Caco-2 (cell line): ENCODE data around the gene MAN1A1. TPM values are rescaled to one million over a fixed set of nuclear protein-coding genes. Genes with fewer than 3 reads are reported as not detected.

Experiments
- Bru-seq: library from RNA; stranded (reverse); fragments of 400-500 nt; gene quantifications from one replicate; lab custom pipeline; 2021; lab: Mats Ljungman, UMichigan
- BruChase-seq, 2 experiments: library from RNA; stranded (reverse); fragments of 400-500 nt; gene quantifications; one replicate each; lab custom pipeline; 2021; lab: Mats Ljungman, UMichigan
- BruUV-seq: library from RNA; stranded (reverse); fragments of 400-500 nt; replicated peaks from 2 replicates; lab custom pipeline; 2021; lab: Mats Ljungman, UMichigan
- CTCF ChIA-PET: fragments of 300-600 bp; sonication (Branson Sonifier 250); formaldehyde crosslinking; loops from one replicate; lab custom pipeline; 2022; ENCODE audit warnings: antibody characterized with exemption; lab: Charles Lee
- POLR2A ChIA-PET: fragments of 300-600 bp; sonication (Branson Sonifier 250); formaldehyde crosslinking; loops from one replicate; lab custom pipeline; 2022; ENCODE audit warnings: antibody characterized with exemption; lab: Charles Lee
- DNase-seq, 2 experiments: peaks; one replicate each; pipeline versions ENCODE4 v3.0.0 to v3.0.0-alpha.2; 2020 to 2022
- H3K27me3 ChIP-seq: replicated peaks from 2 replicates; pipeline ENCODE4 v1.6.0; 2011; ENCODE audit warnings: low read length; ENCODE audit not compliant: control insufficient read depth, insufficient read depth
- H3K36me3 ChIP-seq: 2 replicates; pipeline ENCODE4 v1.5.1; 2011; ENCODE audit warnings: low read length; ENCODE audit not compliant: control insufficient read depth, insufficient read depth
- H3K4me1 ChIP-seq: fragments of 250-450 bp; sonication (Bioruptor Pico); 2 replicates; pipeline ENCODE4 v1.5.1; 2020; ENCODE audit warnings: mild to moderate bottlenecking
- H3K4me3 ChIP-seq: 2 replicates; pipeline ENCODE4 v1.5.1; 2011; ENCODE audit warnings: low read depth, mild to moderate bottlenecking, control low read depth, low read length
- H3K9me3 ChIP-seq: fragments of 250-450 bp; sonication (Bioruptor Pico); 2 replicates; pipeline ENCODE4 v1.5.1; 2020; ENCODE audit warnings: mild to moderate bottlenecking, moderate library complexity
- H3K27ac Mint-ChIP-seq: one replicate; pipeline ENCODE4 v1.8.0; 2022; ENCODE audit warnings: mixed read lengths; ENCODE audit not compliant: unreplicated experiment
- H3K27me3 Mint-ChIP-seq: one replicate; pipeline ENCODE4 v1.8.0; 2022; ENCODE audit warnings: mixed read lengths; ENCODE audit not compliant: insufficient read depth, unreplicated experiment
- H3K36me3 Mint-ChIP-seq: one replicate; pipeline ENCODE4 v1.8.0; 2022; ENCODE audit warnings: mild to moderate bottlenecking, mixed read lengths; ENCODE audit not compliant: insufficient read depth, unreplicated experiment
- H3K4me1 Mint-ChIP-seq: one replicate; pipeline ENCODE4 v1.8.0; 2022; ENCODE audit warnings: low read depth, mixed read lengths; ENCODE audit not compliant: unreplicated experiment
- H3K4me3 Mint-ChIP-seq: one replicate; pipeline ENCODE4 v1.8.0; 2022; ENCODE audit warnings: mild to moderate bottlenecking, moderate library complexity, mixed read lengths; ENCODE audit not compliant: unreplicated experiment
- H3K9me3 Mint-ChIP-seq: one replicate; pipeline ENCODE4 v1.8.0; 2022; ENCODE audit warnings: mixed read lengths; ENCODE audit not compliant: unreplicated experiment
- CTCF ChIP-seq, 2 experiments: fragments of 200-600 bp in 1 of 2; IDR thresholded peaks; 1 replicate in 1 of 2; 2 replicates in 1 of 2; pipeline versions ENCODE4 v1.5.1 to v1.8.0; 2011 to 2022; ENCODE audit warnings: antibody characterized with exemption in 1 of 2, control low read depth in 1 of 2, inconsistent platforms in 1 of 2, low read depth in 1 of 2, low read length in 1 of 2, mild to moderate bottlenecking in 1 of 2, moderate library complexity in 1 of 2; ENCODE audit not compliant: insufficient read depth in 1 of 2, severe bottlenecking in 1 of 2, unreplicated experiment in 1 of 2
- intact Hi-C: fragments of 100-400 bp; cut with micrococcal nuclease; formaldehyde crosslinking; loops from one replicate; pipeline ENCODE4 v1.10.0; 2022; ENCODE audit not compliant: unreplicated experiment
- long read RNA-seq: library from polyadenylated mRNA; stranded (forward); transcript quantifications from one replicate; pipeline ENCODE4 v2.0.0, GENCODE V29; 2022
- total RNA-seq: library from RNA; stranded (reverse); gene quantifications from 2 replicates; pipeline ENCODE4 v1.2.3, GENCODE V29; 2022

MAN1A1 gene
- total RNA-seq (28.7 and 28.9 TPM in 2 replicates), Bru-seq, nascent RNA (percentile 88 among the genes with signal in this experiment), BruChase-seq, experiment 1, labeled RNA remaining after a 2-hour chase (percentile 77 among the genes with signal in this experiment), BruChase-seq, experiment 2, labeled RNA remaining after a 6-hour chase (percentile 79 among the genes with signal in this experiment)
- long read RNA-seq, full-length matches to known transcripts, result 22 of 44 reads
- long read RNA-seq, partial matches to known transcripts, result 15 of 44 reads
- long read RNA-seq, other reads (novel, unspliced or antisense), result 7 of 44 reads

- Histone ChIP-seq H3K9me3 (no peaks in the 10 kb centered on the region), H3K4me1 (peaks cover 12% of the 10 kb centered on the region), H3K36me3 (no peaks in the 10 kb centered on the region; the same call in 1 of the 2 replicates), H3K4me3 (peak within 1 kb of the TSS; percentile 81), H3K27me3 (no peaks in the 10 kb centered on the region)
- H3K36me3 Mint-ChIP-seq, result peaks cover 9% of the 10 kb centered on the region
- peak within 1 kb of the TSS; percentile 81 for H3K4me3 Mint-ChIP-seq
- peaks cover 8% of the 10 kb centered on the region for H3K27me3 Mint-ChIP-seq
- BruUV-seq, result no TSS peak
- no peak for TF ChIP-seq CTCF (IDR thresholded peaks at IDR 0.05; ENCODE audit: insufficient read depth in 1 of 2, low read depth in 1 of 2, low read length in 1 of 2, severe bottlenecking in 1 of 2, unreplicated experiment in 1 of 2)
- H3K9me3 Mint-ChIP-seq, result no peaks in the 10 kb centered on the region
- peak within 1 kb of the TSS; percentile 80 for H3K27ac Mint-ChIP-seq
- ChIA-PET CTCF (no interaction called here), POLR2A (no interaction called here)
- intact Hi-C loops, result loop anchor here (1.0 to 10.0 kb wide), 10 partner anchors 33 to 385 kb away; no protein-coding TSS in a partner anchor
- peaks cover 6% of the 10 kb centered on the region for H3K4me1 Mint-ChIP-seq
- peak; percentile 81 to 91 for DNase-seq
Observed at GRCh38 chr6:119349361-119350201, at the start of gene MAN1A1. MAN1A1 (minus strand) TSS chr6:119349761; CDS start chr6:119349065, 696 bp downstream.

GRCh38 chr6:119395192-119395591, 45.6 kb upstream of the MAN1A1 start:
- no peak overlapping the region for H3K4me3 Mint-ChIP-seq
- no peaks in the 10 kb centered on the region for H3K36me3 Mint-ChIP-seq
- BruUV-seq, result no TSS peak
- no peaks in the 10 kb centered on the region for H3K36me3 ChIP-seq
- H3K27ac Mint-ChIP-seq, result no peak overlapping the region
- H3K4me1 ChIP-seq, result no peaks in the 10 kb centered on the region
- H3K9me3 Mint-ChIP-seq, result peaks cover 10% of the 10 kb centered on the region
- no peak for TF ChIP-seq CTCF (IDR thresholded peaks at IDR 0.05; ENCODE audit: insufficient read depth in 1 of 2, low read depth in 1 of 2, low read length in 1 of 2, severe bottlenecking in 1 of 2, unreplicated experiment in 1 of 2)
- no peak overlapping the region for H3K4me3 ChIP-seq
- no peaks in the 10 kb centered on the region for H3K9me3 ChIP-seq
- no peaks in the 10 kb centered on the region for H3K4me1 Mint-ChIP-seq
- no peaks in the 10 kb centered on the region for H3K27me3 Mint-ChIP-seq
- H3K27me3 ChIP-seq, result no peaks in the 10 kb centered on the region
- ChIA-PET CTCF (no interaction called here), POLR2A (no interaction called here)
- intact Hi-C loops, result no loop called here
- DNase-seq, result no peak

GRCh38 chr6:119390247-119390793, 40.8 kb upstream of the MAN1A1 start:
- TF ChIP-seq CTCF (IDR thresholded peaks at IDR 0.05; ENCODE audit: insufficient read depth in 1 of 2, low read depth in 1 of 2, low read length in 1 of 2, severe bottlenecking in 1 of 2, unreplicated experiment in 1 of 2), result no peak
- Mint-ChIP-seq H3K36me3 (no peaks in the 10 kb centered on the region), H3K4me3 (no peak overlapping the region), H3K9me3 (no peaks in the 10 kb centered on the region), H3K27me3 (no peaks in the 10 kb centered on the region), H3K4me1 (no peaks in the 10 kb centered on the region), H3K27ac (no peak overlapping the region)
- no peak for DNase-seq
- H3K4me3 ChIP-seq, result no peak overlapping the region
- BruUV-seq, result no TSS peak
- no peaks in the 10 kb centered on the region for H3K4me1 ChIP-seq
- H3K27me3 ChIP-seq, result no peaks in the 10 kb centered on the region
- intact Hi-C loops, result no loop called here
- no peaks in the 10 kb centered on the region for H3K36me3 ChIP-seq
- no peaks in the 10 kb centered on the region; the same call in 1 of the 2 replicates for H3K9me3 ChIP-seq
- ChIA-PET POLR2A (no interaction called here), CTCF (interaction anchor here (0.5 kb wide), 1 partner anchor 47 kb away, joined by 4 read pairs; no protein-coding TSS in a partner anchor)
